OCI-LY7 (cell line): Measurements from ENCODE around the gene ZNF519. TPM values are rescaled to one million over a fixed set of nuclear protein-coding genes. Genes with fewer than 3 reads are reported as not detected.

Experiments
- BruUV-seq: library from RNA; stranded (reverse); fragments of 400-500 nt; replicated peaks from 2 replicates; lab custom pipeline; 2021; lab: Mats Ljungman, UMichigan
- CTCF ChIA-PET: fragments of 300-600 bp; sonication (Branson Sonifier 250); formaldehyde crosslinking; loops from one replicate; lab custom pipeline; 2022; ENCODE audit warnings: antibody characterized with exemption; ENCODE audit not compliant: unreplicated experiment; lab: Charles Lee
- POLR2A ChIA-PET: fragments of 300-600 bp; sonication (Branson Sonifier 250); formaldehyde crosslinking; loops from one replicate; lab custom pipeline; 2022; ENCODE audit warnings: antibody characterized with exemption; lab: Charles Lee
- DNase-seq: peaks from one replicate; pipeline ENCODE4 v3.0.0-alpha.2; 2015; ENCODE audit warnings: low spot score
- H2AFZ ChIP-seq: fragments of 200-600 bp; sonication (generic), shearing (Covaris generic); 2 replicates; pipeline ENCODE4 v1.6.1; 2014; ENCODE audit warnings: mild to moderate bottlenecking, antibody characterized with exemption, low read length, moderate library complexity
- H3K27ac ChIP-seq: fragments of 200-600 bp; sonication (generic); 2 replicates; pipeline ENCODE4 v1.5.1; 2014; ENCODE audit warnings: mixed run types, low read depth, mild to moderate bottlenecking, moderate library complexity, low read length, inconsistent platforms; ENCODE audit not compliant: poor library complexity, severe bottlenecking
- H3K36me3 ChIP-seq: fragments of 200-600 bp; sonication (generic); 2 replicates; pipeline ENCODE4 v1.6.1; 2014; ENCODE audit warnings: mild to moderate bottlenecking, antibody characterized with exemption, low read length, moderate library complexity, mixed read lengths; ENCODE audit not compliant: insufficient read depth
- H3K4me1 ChIP-seq: fragments of 200-600 bp; sonication (generic); 2 replicates; pipeline ENCODE4 v1.5.1; 2014; ENCODE audit warnings: mild to moderate bottlenecking, low read length; ENCODE audit not compliant: insufficient read depth, poor library complexity, severe bottlenecking
- H3K4me2 ChIP-seq: fragments of 200-600 bp; sonication (generic); 2 replicates; pipeline ENCODE4 v1.6.1; 2014; ENCODE audit warnings: mild to moderate bottlenecking, low read length
- H3K4me3 ChIP-seq: fragments of 200-600 bp; sonication (generic); 2 replicates; pipeline ENCODE4 v1.5.1; 2014; ENCODE audit warnings: mild to moderate bottlenecking, low read depth, low read length; ENCODE audit not compliant: poor library complexity, severe bottlenecking
- H3K79me2 ChIP-seq: fragments of 200-600 bp; sonication (generic); 2 replicates; pipeline ENCODE4 v1.6.1; 2016; ENCODE audit warnings: low read depth, mild to moderate bottlenecking, low read length, moderate library complexity, mixed read lengths; ENCODE audit not compliant: insufficient read depth
- H3K9me2 ChIP-seq: fragments of 200-600 bp; sonication (generic); 2 replicates; pipeline ENCODE4 v1.6.1; 2016; ENCODE audit warnings: mild to moderate bottlenecking, low read length, mixed read lengths; ENCODE audit not compliant: insufficient read depth
- H3K9me3 ChIP-seq: fragments of 200-600 bp; sonication (generic); 2 replicates; pipeline ENCODE4 v1.6.1; 2014; ENCODE audit warnings: mild to moderate bottlenecking, mixed run types, low read length, mixed read lengths
- H4K20me1 ChIP-seq: fragments of 200-600 bp; sonication (generic); 2 replicates; pipeline ENCODE4 v1.6.1; 2014; ENCODE audit warnings: mild to moderate bottlenecking, antibody characterized with exemption, low read length, moderate library complexity, mixed read lengths; ENCODE audit not compliant: insufficient read depth
- EZH2phosphoT487 ChIP-seq: fragments of 200-600 bp; sonication (generic); IDR thresholded peaks from 2 replicates; pipeline ENCODE4 v1.6.1; 2018; ENCODE audit warnings: low read depth, borderline replicate concordance, mild to moderate bottlenecking, mixed run types, antibody characterized with exemption, low read length, moderate library complexity, mixed read lengths
- intact Hi-C: fragments of 100-400 bp; cut with micrococcal nuclease; formaldehyde crosslinking; loops from one replicate; pipeline ENCODE4 v1.10.0; 2022; ENCODE audit not compliant: unreplicated experiment
- total RNA-seq, 2 experiments: library from RNA; depleted of rRNA in 1 of 2; stranded (reverse); fragments of >200 nt in 1 of 2; shearing (Covaris generic) in 1 of 2; gene quantifications; 2 replicates each; pipeline ENCODE4 v1.2.3, GENCODE V29; 2014 to 2022
- TF ChIP-seq, protein P1 (sequence below): fragments of 200-600 bp; sonication (generic); conservative IDR thresholded peaks from 2 replicates; pipeline ENCODE4 v1.5.1; 2014; ENCODE audit warnings: mild to moderate bottlenecking, antibody characterized with exemption, low read length, moderate library complexity, mixed read lengths

ZNF519 gene
- total RNA-seq, 2 experiments from 2014 or later: 52.7 to 57.6 TPM

DNA sequence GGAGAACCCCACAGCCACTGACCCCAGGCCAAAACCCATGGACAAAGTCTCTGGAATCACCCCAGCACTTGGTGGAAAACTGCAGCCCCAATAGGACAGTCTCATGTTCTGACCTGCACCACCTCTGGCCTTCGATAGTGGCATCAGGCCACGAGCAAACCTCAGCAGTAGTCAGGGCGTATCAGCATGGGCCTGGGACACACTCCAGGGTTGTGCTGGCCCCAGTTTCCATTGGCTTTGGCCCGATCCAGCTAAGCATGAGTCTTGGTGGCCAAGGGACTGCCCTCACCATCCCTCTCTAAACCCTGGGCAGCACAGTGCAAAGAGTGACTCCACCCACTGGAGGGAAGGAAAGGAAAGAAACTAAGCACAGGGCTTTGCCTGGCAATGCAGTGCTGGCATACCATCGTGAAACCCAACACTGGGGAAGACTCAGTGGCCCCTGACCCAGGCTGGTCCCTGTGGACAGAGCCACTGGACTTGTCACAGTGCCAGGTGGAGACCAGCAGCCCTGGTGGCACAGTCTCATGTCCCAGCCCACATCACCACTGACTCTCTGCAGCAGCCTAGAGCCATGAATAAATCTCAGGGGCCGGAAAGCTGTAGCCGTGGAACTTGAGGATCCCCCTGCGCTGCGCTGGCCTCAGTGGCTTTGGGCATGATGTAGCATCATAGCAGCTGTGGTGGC lies 46.3 kb downstream of the ZNF519 start:
- Histone ChIP-seq H4K20me1 (no peaks in the 10 kb centered on the region), H3K27ac (no peak overlapping the region), H3K4me3 (no peak overlapping the region), H2AFZ (no peak overlapping the region), H3K4me1 (no peaks in the 10 kb centered on the region), H3K4me2 (no peak overlapping the region), H3K9me3 (no peaks in the 10 kb centered on the region), H3K79me2 (no peaks in the 10 kb centered on the region), H3K36me3 (no peaks in the 10 kb centered on the region), H3K9me2 (no peaks in the 10 kb centered on the region)
- ChIA-PET CTCF (interaction anchor here (1.3 kb wide), 1 partner anchor 273 kb away, joined by 3 read pairs; no protein-coding TSS in a partner anchor), POLR2A (no interaction called here)
- TF ChIP-seq EZH2phosphoT487: no peak
- TF ChIP-seq, protein P1, sequence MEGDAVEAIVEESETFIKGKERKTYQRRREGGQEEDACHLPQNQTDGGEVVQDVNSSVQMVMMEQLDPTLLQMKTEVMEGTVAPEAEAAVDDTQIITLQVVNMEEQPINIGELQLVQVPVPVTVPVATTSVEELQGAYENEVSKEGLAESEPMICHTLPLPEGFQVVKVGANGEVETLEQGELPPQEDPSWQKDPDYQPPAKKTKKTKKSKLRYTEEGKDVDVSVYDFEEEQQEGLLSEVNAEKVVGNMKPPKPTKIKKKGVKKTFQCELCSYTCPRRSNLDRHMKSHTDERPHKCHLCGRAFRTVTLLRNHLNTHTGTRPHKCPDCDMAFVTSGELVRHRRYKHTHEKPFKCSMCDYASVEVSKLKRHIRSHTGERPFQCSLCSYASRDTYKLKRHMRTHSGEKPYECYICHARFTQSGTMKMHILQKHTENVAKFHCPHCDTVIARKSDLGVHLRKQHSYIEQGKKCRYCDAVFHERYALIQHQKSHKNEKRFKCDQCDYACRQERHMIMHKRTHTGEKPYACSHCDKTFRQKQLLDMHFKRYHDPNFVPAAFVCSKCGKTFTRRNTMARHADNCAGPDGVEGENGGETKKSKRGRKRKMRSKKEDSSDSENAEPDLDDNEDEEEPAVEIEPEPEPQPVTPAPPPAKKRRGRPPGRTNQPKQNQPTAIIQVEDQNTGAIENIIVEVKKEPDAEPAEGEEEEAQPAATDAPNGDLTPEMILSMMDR: no peak
- no peak for DNase-seq
- BruUV-seq: no TSS peak
- intact Hi-C loops: loop anchor here (1.0 to 10.0 kb wide), 4 partner anchors 161 to 273 kb away; partner anchors contain the start of gene MC5R

DNA sequence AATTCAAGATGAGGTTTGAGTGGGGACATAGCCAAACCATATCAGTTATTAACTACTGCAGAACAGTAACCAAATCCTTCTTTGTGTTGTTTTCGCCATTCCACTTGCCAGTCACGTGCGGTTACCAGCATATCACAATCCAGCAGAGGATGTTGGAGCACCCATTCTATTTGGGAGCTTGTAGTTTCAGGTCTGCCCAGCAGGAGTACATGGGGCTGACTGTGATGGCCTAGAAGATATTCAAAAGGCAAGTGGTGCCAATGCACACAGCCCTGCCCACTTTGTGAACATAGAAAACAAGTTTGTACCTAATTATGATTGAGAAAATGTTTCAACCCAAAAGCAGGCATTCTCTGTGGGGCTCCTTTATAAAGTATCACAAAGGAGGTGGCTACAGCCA lies 57.0 kb downstream of the ZNF519 start:
- Histone ChIP-seq H3K4me1 (no peaks in the 10 kb centered on the region), H3K27ac (no peak overlapping the region), H3K9me3 (no peaks in the 10 kb centered on the region), H3K79me2 (no peaks in the 10 kb centered on the region), H3K9me2 (no peaks in the 10 kb centered on the region), H3K4me2 (no peak overlapping the region), H3K36me3 (no peaks in the 10 kb centered on the region), H4K20me1 (no peaks in the 10 kb centered on the region), H2AFZ (no peak overlapping the region), H3K4me3 (no peak overlapping the region)
- intact Hi-C loops: no loop called here
- POLR2A ChIA-PET: no interaction called here
- BruUV-seq: no TSS peak
- no peak for DNase-seq
- no peak for TF ChIP-seq EZH2phosphoT487
- TF ChIP-seq, protein P1: no peak; the same call in 1 of the 2 replicates
- CTCF ChIA-PET: no interaction called here

DNA sequence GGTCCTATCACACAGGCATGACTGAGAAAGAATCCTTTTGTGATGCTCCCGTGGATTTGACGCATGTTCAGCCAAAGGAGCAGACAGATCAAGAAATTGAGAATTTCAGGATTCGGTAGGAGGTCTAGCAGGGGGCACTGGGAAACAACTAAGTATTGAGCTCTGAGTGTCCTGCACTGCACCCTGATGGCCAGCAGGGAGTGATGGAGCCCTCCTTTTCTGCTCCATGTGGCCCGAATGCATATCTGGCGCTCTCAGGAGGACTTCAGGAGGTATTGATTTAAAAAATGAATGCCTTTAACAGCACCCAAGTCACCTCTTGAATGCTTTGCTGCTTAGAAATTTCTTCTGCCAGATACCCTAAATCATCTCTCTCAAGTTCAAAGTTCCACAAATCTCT lies 58.0 kb downstream of the ZNF519 start:
- intact Hi-C loops: no loop called here
- Histone ChIP-seq H2AFZ (no peak overlapping the region), H3K27ac (no peak overlapping the region), H3K9me3 (no peaks in the 10 kb centered on the region), H3K9me2 (no peaks in the 10 kb centered on the region), H4K20me1 (no peaks in the 10 kb centered on the region), H3K4me2 (no peak overlapping the region), H3K4me1 (no peaks in the 10 kb centered on the region), H3K4me3 (no peak overlapping the region), H3K79me2 (no peaks in the 10 kb centered on the region), H3K36me3 (no peaks in the 10 kb centered on the region)
- peak; percentile 16 for DNase-seq
- ChIA-PET POLR2A (no interaction called here), CTCF (no interaction called here)
- BruUV-seq: no TSS peak
- TF ChIP-seq, protein P1: peak; percentile 60
- TF ChIP-seq EZH2phosphoT487: no peak
